IMR-90 (cell line): ENCODE data around the gene PLB1. TPM values are rescaled to one million over a fixed set of nuclear protein-coding genes. Genes with fewer than 3 reads are reported as not detected.

Source experiments
- ATAC-seq: fragments of 200-7000 bp; cut with Tn5 transposase; 2 replicates; pipeline ENCODE4 v1.9.1; 2020; ENCODE audit warnings: low read depth, mild to moderate bottlenecking, moderate library complexity
- BruUV-seq: library from RNA; stranded (reverse); fragments of 400-500 nt; replicated peaks from 2 replicates; lab custom pipeline; 2021; lab: Mats Ljungman, UMichigan
- CTCF ChIA-PET: fragments of 300-600 bp; formaldehyde crosslinking; extraction: SDS; loops from one replicate; lab custom pipeline; 2021; ENCODE audit warnings: antibody characterized with exemption; lab: Yijun Ruan, JAX
- POLR2A ChIA-PET: fragments of 300-600 bp; sonication (Branson Sonifier 250); formaldehyde crosslinking; loops from one replicate; lab custom pipeline; 2022; ENCODE audit warnings: antibody characterized with exemption; ENCODE audit not compliant: unreplicated experiment; lab: Charles Lee
- DNase-seq: peaks from one replicate; pipeline ENCODE4 v3.0.0; 2013
- H2AFZ ChIP-seq: replicated peaks from 2 replicates; pipeline ENCODE3; 2013; ENCODE audit warnings: low read length, mild to moderate bottlenecking; ENCODE audit not compliant: poor library complexity
- H2AK5ac ChIP-seq: 2 replicates; pipeline ENCODE4 v1.6.1; 2013; ENCODE audit warnings: low read depth, low read length, inconsistent platforms
- H2AK9ac ChIP-seq: replicated peaks from 2 replicates; pipeline ENCODE3; 2013; ENCODE audit warnings: mild to moderate bottlenecking, low read depth, low read length, moderate library complexity; ENCODE audit not compliant: poor library complexity
- H2BK120ac ChIP-seq: 2 replicates; pipeline ENCODE4 v1.6.1; 2013; ENCODE audit warnings: low read depth, low read length, inconsistent platforms
- H2BK15ac ChIP-seq: 3 replicates; pipeline ENCODE4 v1.6.1; 2013; ENCODE audit warnings: low read depth, low read length, inconsistent platforms
- H2BK20ac ChIP-seq: 2 replicates; pipeline ENCODE4 v1.6.1; 2013; ENCODE audit warnings: low read depth, mild to moderate bottlenecking, inconsistent platforms, low read length, moderate library complexity
- H2BK5ac ChIP-seq: 2 replicates; pipeline ENCODE4 v1.6.1; 2013; ENCODE audit warnings: mild to moderate bottlenecking, low read depth, low read length, inconsistent platforms; ENCODE audit not compliant: poor library complexity, severe bottlenecking
- H3K14ac ChIP-seq: replicated peaks from 2 replicates; pipeline ENCODE4 v1.6.1; 2013; ENCODE audit warnings: low read depth, low read length, inconsistent platforms
- H3K18ac ChIP-seq: 2 replicates; pipeline ENCODE4 v1.6.1; 2013; ENCODE audit warnings: low read depth, low read length, control low read depth
- H3K23ac ChIP-seq: 2 replicates; pipeline ENCODE4 v1.6.1; 2013; ENCODE audit warnings: low read depth, low read length, inconsistent platforms
- H3K27ac ChIP-seq: 2 replicates; pipeline ENCODE4 v1.5.1; 2013; ENCODE audit warnings: mild to moderate bottlenecking, control low read depth, low read length; ENCODE audit not compliant: insufficient read depth
- H3K27me3 ChIP-seq: 2 replicates; pipeline ENCODE4 v1.6.1; 2013; ENCODE audit warnings: low read length; ENCODE audit not compliant: control insufficient read depth, insufficient read depth
- H3K36me3 ChIP-seq: 2 replicates; pipeline ENCODE4 v1.6.1; 2013; ENCODE audit warnings: low read length, mixed read lengths; ENCODE audit not compliant: control insufficient read depth, insufficient read depth
- H3K4ac ChIP-seq: 2 replicates; pipeline ENCODE4 v1.6.1; 2013; ENCODE audit warnings: low read depth, low read length, inconsistent platforms
- H3K4me1 ChIP-seq: 2 replicates; pipeline ENCODE4 v1.6.1; 2013; ENCODE audit warnings: low read length, mixed read lengths; ENCODE audit not compliant: control insufficient read depth, insufficient read depth
- H3K4me2 ChIP-seq: 2 replicates; pipeline ENCODE4 v1.6.1; 2013; ENCODE audit warnings: low read depth, mild to moderate bottlenecking, control low read depth, low read length, moderate library complexity
- H3K4me3 ChIP-seq: 2 replicates; pipeline ENCODE4 v1.5.1; 2013; ENCODE audit warnings: low read depth, mild to moderate bottlenecking, control low read depth, low read length, moderate library complexity; ENCODE audit not compliant: insufficient read depth
- H3K56ac ChIP-seq: 2 replicates; pipeline ENCODE4 v1.6.1; 2013; ENCODE audit warnings: low read length, inconsistent platforms; ENCODE audit not compliant: insufficient read depth; ENCODE audit errors: extremely low read depth
- H3K79me1 ChIP-seq, 2 experiments: 2 replicates each; pipeline ENCODE4 v1.6.1; 2013; ENCODE audit warnings: low read length in 2 of 2, inconsistent platforms in 1 of 2, low read depth in 1 of 2
- H3K9ac ChIP-seq: 2 replicates; pipeline ENCODE4 v1.6.1; 2013; ENCODE audit warnings: low read depth, low read length, control low read depth
- H3K9me1 ChIP-seq: 2 replicates; pipeline ENCODE4 v1.6.1; 2013; ENCODE audit warnings: low read length, inconsistent platforms; ENCODE audit not compliant: insufficient read depth
- H3K9me3 ChIP-seq: 2 replicates; pipeline ENCODE4 v1.6.1; 2013; ENCODE audit warnings: low read length; ENCODE audit not compliant: control insufficient read depth, insufficient read depth
- H4K20me1 ChIP-seq: 2 replicates; pipeline ENCODE4 v1.6.1; 2013; ENCODE audit warnings: low read length, inconsistent platforms; ENCODE audit not compliant: insufficient read depth
- H4K5ac ChIP-seq: 2 replicates; pipeline ENCODE4 v1.6.1; 2013; ENCODE audit warnings: mild to moderate bottlenecking, low read depth, low read length, control low read depth
- H4K8ac ChIP-seq, 2 experiments: 2 replicates each; pipeline ENCODE4 v1.6.1; 2013; ENCODE audit warnings: low read depth in 2 of 2, low read length in 2 of 2, control low read depth in 1 of 2, inconsistent platforms in 1 of 2
- H4K91ac ChIP-seq: 2 replicates; pipeline ENCODE4 v1.6.1; 2013; ENCODE audit warnings: low read depth, low read length, inconsistent platforms; ENCODE audit not compliant: insufficient read depth
- CEBPB ChIP-seq: IDR thresholded peaks from 2 replicates; pipeline ENCODE4 v1.6.1; 2012; ENCODE audit warnings: low read depth, low read length, improper control_type of control experiment
- CHD1 ChIP-seq: IDR thresholded peaks from 2 replicates; pipeline ENCODE4 v1.6.1; 2012; ENCODE audit warnings: low read depth, low read length, improper control_type of control experiment
- FOS ChIP-seq: fragments of 150-350 bp; IDR thresholded peaks from 2 replicates; pipeline ENCODE4 v1.6.1; 2016; ENCODE audit warnings: low read depth, low read length
- MAFK ChIP-seq: IDR thresholded peaks from 2 replicates; pipeline ENCODE4 v1.6.1; 2012; ENCODE audit warnings: low read depth, low read length, improper control_type of control experiment
- MAZ ChIP-seq: IDR thresholded peaks from 2 replicates; pipeline ENCODE4 v1.6.1; 2012; ENCODE audit warnings: low read depth, mild to moderate bottlenecking, low read length, improper control_type of control experiment, moderate library complexity, borderline replicate concordance
- MXI1 ChIP-seq: IDR thresholded peaks from 2 replicates; pipeline ENCODE4 v1.6.1; 2012; ENCODE audit warnings: low read depth, mild to moderate bottlenecking, low read length, moderate library complexity, borderline replicate concordance
- NFE2L2 ChIP-seq: fragments of 150-350 bp; IDR thresholded peaks from 2 replicates; pipeline ENCODE4 v1.6.1; 2016; ENCODE audit warnings: low read depth, mild to moderate bottlenecking, low read length
- RAD21 ChIP-seq: IDR thresholded peaks from 2 replicates; pipeline ENCODE4 v1.6.1; 2012; ENCODE audit warnings: low read length, improper control_type of control experiment
- RCOR1 ChIP-seq: IDR thresholded peaks from 2 replicates; pipeline ENCODE4 v1.6.1; 2012; ENCODE audit warnings: mild to moderate bottlenecking, low read length, improper control_type of control experiment; ENCODE audit not compliant: insufficient replicate concordance
- RFX5 ChIP-seq: IDR thresholded peaks from 2 replicates; pipeline ENCODE4 v1.8.0; 2012; ENCODE audit warnings: low read depth, mild to moderate bottlenecking, low read length, moderate library complexity
- WGBS, 2 experiments: methylation state at CpG; one replicate each; pipeline versions ENCODE4 v1.1.5 to v1.1.7; 2013; ENCODE audit warnings: missing lambda C conversion rate in 2 of 2; ENCODE audit not compliant: insufficient read length in 1 of 2; ENCODE audit errors: extremely low coverage in 2 of 2; 5-methylcytosine and 5-hydroxymethylcytosine counted together
- dilution Hi-C: fragments of 300-500 bp; cut with HindIII; formaldehyde crosslinking; loops from one replicate; pipeline ENCODE4 v1.14.3; 2018; ENCODE audit warnings: low sequenced_read_pairs; ENCODE audit not compliant: unreplicated experiment
- in situ Hi-C: fragments of 300-500 bp; cut with MboI; formaldehyde crosslinking; loops from 3 replicates; pipeline ENCODE4 v1.14.3; 2019; ENCODE audit warnings: low sequenced_read_pairs, inconsistent platforms, mixed read lengths
- intact Hi-C: fragments of 100-400 bp; cut with micrococcal nuclease; formaldehyde crosslinking; loops from 2 replicates; pipeline ENCODE4 v1.10.0; 2022
- polyA plus RNA-seq, 3 experiments: library from polyadenylated mRNA; depleted of rRNA; stranded (reverse); fragments of >200 nt; gene quantifications; 2 replicates each; pipeline ENCODE4 v1.2.3, GENCODE V29; 2012; ENCODE audit warnings: low replicate concordance in 1 of 3
- total RNA-seq: library from RNA; depleted of rRNA; stranded (reverse); fragments of >200 nt; gene quantifications from 2 replicates; pipeline ENCODE4 v1.2.3, GENCODE V29; 2012
- TF ChIP-seq, protein P1 (sequence below): fragments of 150-350 bp; IDR thresholded peaks from 2 replicates; pipeline ENCODE4 v1.6.1; 2016; ENCODE audit warnings: low read depth, mild to moderate bottlenecking, low read length, moderate library complexity, borderline replicate concordance
- TF ChIP-seq, protein P2 (sequence below): fragments of 150-350 bp; IDR thresholded peaks from 2 replicates; pipeline ENCODE4 v1.6.1; 2017; ENCODE audit warnings: mild to moderate bottlenecking, antibody characterized with exemption, low read length, low read depth
- TF ChIP-seq, protein P3 (sequence below): conservative IDR thresholded peaks from 2 replicates; pipeline ENCODE4 v1.5.1; 2012; ENCODE audit warnings: mild to moderate bottlenecking, low read depth, low read length, improper control_type of control experiment

Gene PLB1
- total and polyA plus RNA-seq, 2 of the 4 experiments (the other 2 are of a cell fraction): 0.74 to 0.90 TPM

GRCh38 chr2:28451793-28452533 is 43.9 kb upstream of the PLB1 start:
- POLR2A ChIA-PET: no interaction called here
- intact Hi-C loops: loop anchor here (1.0 to 5.0 kb wide), 3 partner anchors 59 to 730 kb away; partner anchors contain the start of gene FOSL2
- no peaks in the 10 kb centered on the region for H4K20me1 ChIP-seq
- H3K27ac ChIP-seq: no peak overlapping the region
- DNase-seq: no peak
- peaks cover 26% of the 10 kb centered on the region for H3K9me1 ChIP-seq
- H3K23ac ChIP-seq: no peak overlapping the region
- H2BK120ac ChIP-seq: peak overlapping the region; percentile 65
- in situ Hi-C loops: no loop called here
- H2BK20ac ChIP-seq: no peak overlapping the region; the same call in 1 of the 2 replicates
- H2AK9ac ChIP-seq: peak overlapping the region; percentile 77
- H2AFZ ChIP-seq: peak overlapping the region; percentile 81
- no peak overlapping the region for H4K8ac ChIP-seq
- CTCF ChIA-PET: interaction anchor here (1.4 kb wide), 1 partner anchor 729 kb away, joined by 5 read pairs; no protein-coding TSS in a partner anchor
- no TSS peak for BruUV-seq
- no peak overlapping the region for H3K56ac ChIP-seq
- H3K9me3 ChIP-seq: no peaks in the 10 kb centered on the region
- H3K4me3 ChIP-seq: no peak overlapping the region
- H3K18ac ChIP-seq: no peak overlapping the region
- H2BK15ac ChIP-seq: no peak overlapping the region
- H3K14ac ChIP-seq: 0 out of 2 replicates have a peak overlapping the region, but pooled peaks have one; percentile 62
- H3K9ac ChIP-seq: no peak overlapping the region
- H4K91ac ChIP-seq: no peak overlapping the region
- TF ChIP-seq, protein P1, sequence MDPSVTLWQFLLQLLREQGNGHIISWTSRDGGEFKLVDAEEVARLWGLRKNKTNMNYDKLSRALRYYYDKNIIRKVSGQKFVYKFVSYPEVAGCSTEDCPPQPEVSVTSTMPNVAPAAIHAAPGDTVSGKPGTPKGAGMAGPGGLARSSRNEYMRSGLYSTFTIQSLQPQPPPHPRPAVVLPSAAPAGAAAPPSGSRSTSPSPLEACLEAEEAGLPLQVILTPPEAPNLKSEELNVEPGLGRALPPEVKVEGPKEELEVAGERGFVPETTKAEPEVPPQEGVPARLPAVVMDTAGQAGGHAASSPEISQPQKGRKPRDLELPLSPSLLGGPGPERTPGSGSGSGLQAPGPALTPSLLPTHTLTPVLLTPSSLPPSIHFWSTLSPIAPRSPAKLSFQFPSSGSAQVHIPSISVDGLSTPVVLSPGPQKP: no peak
- TF ChIP-seq MXI1 (no peak), MAFK (no peak), CEBPB (no peak), CHD1 (no peak), NFE2L2 (no peak), RCOR1 (no peak), RAD21 (no peak), FOS (no peak), RFX5 (no peak), MAZ (no peak)
- TF ChIP-seq, protein P2, sequence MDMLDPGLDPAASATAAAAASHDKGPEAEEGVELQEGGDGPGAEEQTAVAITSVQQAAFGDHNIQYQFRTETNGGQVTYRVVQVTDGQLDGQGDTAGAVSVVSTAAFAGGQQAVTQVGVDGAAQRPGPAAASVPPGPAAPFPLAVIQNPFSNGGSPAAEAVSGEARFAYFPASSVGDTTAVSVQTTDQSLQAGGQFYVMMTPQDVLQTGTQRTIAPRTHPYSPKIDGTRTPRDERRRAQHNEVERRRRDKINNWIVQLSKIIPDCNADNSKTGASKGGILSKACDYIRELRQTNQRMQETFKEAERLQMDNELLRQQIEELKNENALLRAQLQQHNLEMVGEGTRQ: no peak
- TF ChIP-seq, protein P3, sequence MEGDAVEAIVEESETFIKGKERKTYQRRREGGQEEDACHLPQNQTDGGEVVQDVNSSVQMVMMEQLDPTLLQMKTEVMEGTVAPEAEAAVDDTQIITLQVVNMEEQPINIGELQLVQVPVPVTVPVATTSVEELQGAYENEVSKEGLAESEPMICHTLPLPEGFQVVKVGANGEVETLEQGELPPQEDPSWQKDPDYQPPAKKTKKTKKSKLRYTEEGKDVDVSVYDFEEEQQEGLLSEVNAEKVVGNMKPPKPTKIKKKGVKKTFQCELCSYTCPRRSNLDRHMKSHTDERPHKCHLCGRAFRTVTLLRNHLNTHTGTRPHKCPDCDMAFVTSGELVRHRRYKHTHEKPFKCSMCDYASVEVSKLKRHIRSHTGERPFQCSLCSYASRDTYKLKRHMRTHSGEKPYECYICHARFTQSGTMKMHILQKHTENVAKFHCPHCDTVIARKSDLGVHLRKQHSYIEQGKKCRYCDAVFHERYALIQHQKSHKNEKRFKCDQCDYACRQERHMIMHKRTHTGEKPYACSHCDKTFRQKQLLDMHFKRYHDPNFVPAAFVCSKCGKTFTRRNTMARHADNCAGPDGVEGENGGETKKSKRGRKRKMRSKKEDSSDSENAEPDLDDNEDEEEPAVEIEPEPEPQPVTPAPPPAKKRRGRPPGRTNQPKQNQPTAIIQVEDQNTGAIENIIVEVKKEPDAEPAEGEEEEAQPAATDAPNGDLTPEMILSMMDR: no peak
- H3K79me1 ChIP-seq: peaks cover 4 to 33% of the 10 kb centered on the region in 2 experiments; a peak in 3 of 4 replicates
- H3K4ac ChIP-seq: peak overlapping the region; percentile 51
- WGBS, 2 experiments: 100% methylated on average over 4 of the region's 19 CpGs; no CpG with 5 or more reads in 1 of the 2 experiments
- no peaks in the 10 kb centered on the region for H3K36me3 ChIP-seq
- peak; percentile 3 for ATAC-seq
- peak overlapping the region; percentile 63; the same call in 1 of the 2 replicates for H2AK5ac ChIP-seq
- no peaks in the 10 kb centered on the region for H3K27me3 ChIP-seq
- no peak overlapping the region for H4K5ac ChIP-seq
- no peak overlapping the region for H2BK5ac ChIP-seq
- dilution Hi-C loops: no loop called here
- H3K4me2 ChIP-seq: no peak overlapping the region
- H3K4me1 ChIP-seq: peaks cover 22% of the 10 kb centered on the region
